ENCODE data around the gene RAB4A.

RAB4A gene

DNA sequence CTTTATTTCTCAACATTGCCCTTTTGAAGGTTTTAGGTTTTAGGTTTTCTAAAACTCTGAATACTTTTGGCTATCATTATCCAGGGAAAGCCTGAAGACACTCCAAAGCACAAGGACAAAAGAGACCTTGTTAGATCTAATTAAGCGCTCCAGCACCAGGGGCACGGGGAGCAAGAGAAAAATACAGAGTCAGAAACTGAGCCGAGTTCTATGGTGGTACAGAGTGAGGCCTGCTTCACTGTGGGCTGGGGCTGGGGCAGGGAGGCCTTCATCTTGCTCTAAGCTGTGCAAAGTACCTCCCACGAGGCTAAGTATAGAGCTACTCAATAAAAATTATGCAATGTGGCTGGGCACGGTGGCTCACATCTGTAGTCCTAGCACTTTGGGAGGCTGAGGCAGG is 19.7 kb upstream of the RAB4A start:
- POLR2A ChIA-PET, result no interaction called here

DNA sequence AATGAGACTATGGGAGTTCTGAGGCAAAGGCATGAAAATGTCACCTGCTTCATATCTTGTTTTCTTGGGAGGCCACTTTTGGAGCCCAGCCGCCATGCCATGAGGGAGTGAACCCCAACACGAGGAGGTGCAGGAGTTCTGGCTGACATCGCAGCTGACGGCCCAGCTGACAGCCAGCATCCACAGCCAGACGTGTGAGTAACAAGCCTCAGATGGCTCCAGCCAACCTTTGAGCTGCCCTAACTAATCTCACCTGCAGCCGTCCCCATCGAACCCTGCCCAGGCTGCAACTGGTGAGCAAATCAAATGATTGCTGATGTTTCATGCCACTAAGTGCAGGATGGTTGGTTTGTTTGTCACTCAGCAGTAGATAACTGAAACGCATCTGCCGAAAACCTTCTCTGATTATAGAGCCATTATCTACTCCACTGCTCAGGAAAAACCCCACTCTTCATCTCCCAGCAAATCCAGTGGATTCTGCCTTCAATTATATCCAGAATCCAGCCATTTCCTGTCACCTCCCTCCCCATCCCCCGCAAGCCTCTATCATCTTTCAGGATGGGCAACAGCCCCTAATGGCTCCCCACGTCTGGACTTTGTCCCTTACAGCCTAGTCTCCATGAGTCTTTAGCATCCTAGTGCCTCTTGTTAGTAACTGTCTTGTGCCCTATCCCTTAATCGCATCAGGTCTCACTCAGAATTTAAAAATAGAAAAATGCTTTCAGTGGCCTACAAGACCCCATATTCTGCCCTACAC is 18.5 kb upstream of the RAB4A start:
- TF ChIP-seq BHLHE40 (IDR thresholded peaks at IDR 0.05; ENCODE audit: borderline replicate concordance), result no peak
- no peak for TF ChIP-seq LEF1 (IDR thresholded peaks at IDR 0.05; ENCODE audit: borderline replicate concordance)
- TF ChIP-seq SP1 (IDR thresholded peaks at IDR 0.05), result no peak
- no peak for TF ChIP-seq NFRKB (IDR thresholded peaks at IDR 0.05)
- TF ChIP-seq ZNF384 (IDR thresholded peaks at IDR 0.05), result no peak
- TF ChIP-seq, protein P1, sequence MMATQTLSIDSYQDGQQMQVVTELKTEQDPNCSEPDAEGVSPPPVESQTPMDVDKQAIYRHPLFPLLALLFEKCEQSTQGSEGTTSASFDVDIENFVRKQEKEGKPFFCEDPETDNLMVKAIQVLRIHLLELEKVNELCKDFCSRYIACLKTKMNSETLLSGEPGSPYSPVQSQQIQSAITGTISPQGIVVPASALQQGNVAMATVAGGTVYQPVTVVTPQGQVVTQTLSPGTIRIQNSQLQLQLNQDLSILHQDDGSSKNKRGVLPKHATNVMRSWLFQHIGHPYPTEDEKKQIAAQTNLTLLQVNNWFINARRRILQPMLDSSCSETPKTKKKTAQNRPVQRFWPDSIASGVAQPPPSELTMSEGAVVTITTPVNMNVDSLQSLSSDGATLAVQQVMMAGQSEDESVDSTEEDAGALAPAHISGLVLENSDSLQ (IDR thresholded peaks at IDR 0.05), result no peak
- TF ChIP-seq L3MBTL2 (conservative IDR thresholded peaks at IDR 0.05), result no peak
- TF ChIP-seq SUZ12 (IDR thresholded peaks at IDR 0.05), result no peak
- ChIA-PET POLR2A (no interaction called here), CTCF (no interaction called here)
- DNase-seq (ENCODE audit: extremely low spot score), result no peak

More for the DNA sequence above, 19.7 kb upstream of the RAB4A start:
- DNase-seq (ENCODE audit: extremely low spot score), result no peak
- CTCF ChIA-PET, result no interaction called here
- TF ChIP-seq FOXM1 (IDR thresholded peaks at IDR 0.05; ENCODE audit: borderline replicate concordance), result no peak
- no peak for TF ChIP-seq FOXK2 (IDR thresholded peaks at IDR 0.05)
- no peak for TF ChIP-seq ARNT (IDR thresholded peaks at IDR 0.05)
- no peak for TF ChIP-seq ELF4 (IDR thresholded peaks at IDR 0.05)
- TF ChIP-seq LEF1 (IDR thresholded peaks at IDR 0.05; ENCODE audit: borderline replicate concordance), result no peak
- TF ChIP-seq L3MBTL2 (conservative IDR thresholded peaks at IDR 0.05), result no peak
- TF ChIP-seq CTBP1 (IDR thresholded peaks at IDR 0.05; ENCODE audit: borderline replicate concordance), result no peak
- TF ChIP-seq SP1 (IDR thresholded peaks at IDR 0.05), result no peak
- TF ChIP-seq BHLHE40 (IDR thresholded peaks at IDR 0.05; ENCODE audit: borderline replicate concordance), result no peak
- no peak for TF ChIP-seq SUZ12 (IDR thresholded peaks at IDR 0.05)
- no peak for TF ChIP-seq FOXA1 (IDR thresholded peaks at IDR 0.05)
- TF ChIP-seq ZNF384 (IDR thresholded peaks at IDR 0.05), result no peak
- no peak for TF ChIP-seq HDGF (IDR thresholded peaks at IDR 0.05; ENCODE audit: borderline replicate concordance)

DNA sequence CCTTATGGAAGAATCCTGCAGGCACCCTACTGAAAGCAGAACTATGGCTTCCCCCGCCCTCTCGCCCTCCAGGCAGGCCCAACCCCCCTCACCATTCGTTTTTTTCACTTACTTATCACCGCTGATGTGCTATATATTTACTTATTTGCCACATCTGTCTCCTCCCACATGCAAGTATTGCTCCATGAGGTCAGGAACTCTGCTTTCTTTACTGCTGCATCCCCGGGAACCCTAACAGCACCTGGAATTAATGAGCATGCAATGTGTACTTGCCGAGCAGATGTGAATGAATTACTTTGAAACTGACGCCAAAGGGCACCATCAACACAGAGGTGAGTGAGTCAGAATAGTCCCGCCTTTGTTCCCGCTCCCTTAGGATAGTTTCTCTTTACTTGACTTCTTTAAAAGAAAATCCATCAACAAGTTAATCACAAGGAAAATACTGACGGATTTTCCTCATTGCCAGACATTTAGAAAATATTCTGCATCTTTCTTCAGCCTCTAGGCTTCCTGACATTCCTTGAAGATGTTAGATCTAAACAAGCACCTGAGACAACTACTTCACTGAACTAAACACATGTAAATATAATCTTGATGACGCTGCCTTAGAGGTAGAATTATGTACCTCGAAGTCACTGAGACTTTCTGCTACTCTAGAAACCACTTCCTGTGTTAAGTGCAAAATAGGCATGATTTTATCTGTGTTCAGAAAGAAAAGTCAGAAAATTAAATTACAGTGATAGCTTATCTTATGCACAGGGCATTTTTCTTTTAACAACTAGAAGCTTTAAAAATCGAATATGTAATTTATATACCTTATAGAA is 17.5 kb upstream of the RAB4A start:
- CTCF ChIA-PET, result interaction anchor here (3.9 kb wide), 1 partner anchor 23 kb away, joined by 18 read pairs; no protein-coding TSS in a partner anchor
- DNase-seq (ENCODE audit: extremely low spot score), result no peak
- POLR2A ChIA-PET, result no interaction called here
- TF ChIP-seq ZNF384 (IDR thresholded peaks at IDR 0.05) (no peak; the same call in 1 of the 2 replicates), FOXM1 (IDR thresholded peaks at IDR 0.05; ENCODE audit: borderline replicate concordance) (no peak), TARDBP (IDR thresholded peaks at IDR 0.05) (no peak), FOXK2 (IDR thresholded peaks at IDR 0.05) (no peak), L3MBTL2 (conservative IDR thresholded peaks at IDR 0.05) (no peak), SUZ12 (IDR thresholded peaks at IDR 0.05) (no peak), CTBP1 (IDR thresholded peaks at IDR 0.05; ENCODE audit: borderline replicate concordance) (no peak), SP1 (IDR thresholded peaks at IDR 0.05) (no peak)

DNA sequence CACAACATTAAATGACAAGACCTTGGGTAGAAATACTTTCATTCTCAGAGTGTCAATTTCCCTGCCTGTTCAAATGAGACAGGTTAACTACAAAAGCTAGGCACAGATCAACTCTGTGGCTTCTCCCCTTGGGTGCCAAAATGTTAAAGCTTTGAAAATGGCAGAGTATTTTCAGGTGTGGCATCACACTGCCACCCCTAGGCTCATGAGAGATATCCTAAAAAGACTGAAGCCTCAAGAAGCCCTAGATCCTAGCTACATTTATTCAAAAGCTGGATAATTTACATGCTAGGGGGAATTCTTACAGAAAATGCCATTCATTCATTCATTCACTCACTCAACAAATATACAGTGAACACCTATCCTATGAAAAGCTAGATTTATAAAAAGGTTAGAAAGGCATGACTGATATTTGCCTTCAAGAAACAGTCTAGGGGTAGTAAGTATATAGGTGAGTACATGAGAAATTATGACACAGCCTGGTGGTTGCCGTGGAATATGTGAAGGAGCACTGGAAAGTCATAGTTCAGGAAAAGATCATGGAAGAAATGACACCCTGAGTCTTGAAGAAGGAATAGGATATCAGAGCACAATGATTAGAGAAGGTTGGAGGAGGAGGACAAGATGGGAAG is 15.9 kb upstream of the RAB4A start:
- no peak for TF ChIP-seq HDGF (IDR thresholded peaks at IDR 0.05; ENCODE audit: borderline replicate concordance)
- TF ChIP-seq FOXK2 (IDR thresholded peaks at IDR 0.05), result no peak
- TF ChIP-seq FOXM1 (IDR thresholded peaks at IDR 0.05; ENCODE audit: borderline replicate concordance), result no peak
- TF ChIP-seq CTBP1 (IDR thresholded peaks at IDR 0.05; ENCODE audit: borderline replicate concordance), result no peak
- TF ChIP-seq LEF1 (IDR thresholded peaks at IDR 0.05; ENCODE audit: borderline replicate concordance), result no peak
- TF ChIP-seq BHLHE40 (IDR thresholded peaks at IDR 0.05; ENCODE audit: borderline replicate concordance), result no peak
- DNase-seq (ENCODE audit: extremely low spot score), result no peak
- POLR2A ChIA-PET, result interaction anchor here (0.7 to 1.3 kb wide), 5 partner anchors 24 to 254 kb away, joined by 3 read pairs; partner anchors contain the start of genes CCSAP and NUP133
- CTCF ChIA-PET, result interaction anchor here (0.6 to 3.9 kb wide), 12 partner anchors 12 to 590 kb away, joined by 3 to 18 read pairs (median 3); no protein-coding TSS in a partner anchor

DNA sequence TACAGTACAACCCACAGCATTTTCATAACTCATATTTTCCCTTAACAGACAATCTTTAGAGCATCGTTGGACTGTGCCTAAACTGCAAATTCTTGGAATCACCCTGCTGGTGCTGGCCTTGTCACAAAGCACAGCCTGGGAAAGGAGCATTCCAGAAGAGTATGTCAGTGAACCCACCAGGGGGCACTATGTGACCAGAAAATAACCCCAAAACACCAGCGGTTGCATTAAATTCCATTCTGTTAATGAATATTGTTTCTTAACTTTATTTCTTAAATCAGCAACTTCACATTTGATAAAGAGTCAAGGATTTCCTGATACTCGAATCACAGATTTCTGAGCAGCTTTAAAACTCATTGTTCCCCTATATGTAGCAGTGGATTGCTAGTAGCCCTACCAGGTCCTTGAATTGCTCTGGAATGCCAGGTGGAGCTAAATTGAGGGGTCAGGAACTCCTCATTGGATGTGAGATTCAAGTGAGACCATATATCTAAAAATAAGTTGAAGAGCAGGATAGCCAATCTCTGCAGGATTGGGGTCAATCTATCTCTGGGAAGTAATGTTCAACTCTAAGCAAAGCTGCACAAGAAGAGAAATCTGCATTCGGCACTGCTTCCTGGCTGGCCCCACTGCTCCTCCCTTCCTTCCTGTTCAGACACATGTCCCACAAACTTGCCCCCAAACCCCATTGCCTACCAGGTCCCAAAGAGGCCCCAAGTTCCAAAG is 12.7 kb upstream of the RAB4A start:
- DNase-seq (ENCODE audit: extremely low spot score), result peak; percentile 80
- POLR2A ChIA-PET, result interaction anchor here (1.2 to 1.9 kb wide), 2 partner anchors 13 to 250 kb away, joined by 4 to 8 read pairs; partner anchors contain the start of genes NUP133 and RAB4A
- TF ChIP-seq ZNF384 (IDR thresholded peaks at IDR 0.05) (no peak), LEF1 (IDR thresholded peaks at IDR 0.05; ENCODE audit: borderline replicate concordance) (no peak), NFRKB (IDR thresholded peaks at IDR 0.05) (no peak), TARDBP (IDR thresholded peaks at IDR 0.05) (no peak), SUZ12 (IDR thresholded peaks at IDR 0.05) (no peak), SP1 (IDR thresholded peaks at IDR 0.05) (no peak), HDGF (IDR thresholded peaks at IDR 0.05; ENCODE audit: borderline replicate concordance) (no peak), BHLHE40 (IDR thresholded peaks at IDR 0.05; ENCODE audit: borderline replicate concordance) (no peak)
- CTCF ChIA-PET, result interaction anchor here (0.6 to 2.1 kb wide), 15 partner anchors 11 to 357 kb away, joined by 3 to 15 read pairs (median 3); partner anchors contain the start of gene ABCB10

DNA sequence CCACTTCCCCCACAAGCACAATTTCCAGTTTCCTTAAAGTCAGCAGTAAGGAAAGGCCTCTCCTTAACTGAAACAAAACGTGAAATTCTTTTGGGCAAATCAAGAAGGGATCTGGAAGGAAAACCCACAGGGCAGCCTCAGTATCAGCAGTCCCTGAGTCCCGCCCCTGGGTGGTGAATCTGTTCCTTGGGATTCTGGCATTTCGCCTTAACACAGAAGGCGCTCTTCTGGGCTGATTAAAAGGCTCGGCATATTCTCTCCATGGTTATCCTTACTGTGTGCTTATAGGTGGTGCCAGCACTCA is 12.2 kb upstream of the RAB4A start:
- POLR2A ChIA-PET, result interaction anchor here (1.2 to 1.9 kb wide), 2 partner anchors 13 to 250 kb away, joined by 4 to 8 read pairs; partner anchors contain the start of genes NUP133 and RAB4A
- TF ChIP-seq SUZ12 (IDR thresholded peaks at IDR 0.05), result no peak
- no peak for TF ChIP-seq FOXK2 (IDR thresholded peaks at IDR 0.05)
- no peak for TF ChIP-seq ELF4 (IDR thresholded peaks at IDR 0.05)
- no peak for TF ChIP-seq TARDBP (IDR thresholded peaks at IDR 0.05)
- no peak for TF ChIP-seq FOXA1 (IDR thresholded peaks at IDR 0.05)
- TF ChIP-seq ZNF384 (IDR thresholded peaks at IDR 0.05), result no peak
- no peak for TF ChIP-seq HDGF (IDR thresholded peaks at IDR 0.05; ENCODE audit: borderline replicate concordance)
- no peak for TF ChIP-seq L3MBTL2 (conservative IDR thresholded peaks at IDR 0.05)
- no peak for TF ChIP-seq LEF1 (IDR thresholded peaks at IDR 0.05; ENCODE audit: borderline replicate concordance)
- TF ChIP-seq FOXM1 (IDR thresholded peaks at IDR 0.05; ENCODE audit: borderline replicate concordance), result no peak
- TF ChIP-seq ARNT (IDR thresholded peaks at IDR 0.05), result no peak
- TF ChIP-seq SP1 (IDR thresholded peaks at IDR 0.05), result no peak
- TF ChIP-seq NFRKB (IDR thresholded peaks at IDR 0.05), result no peak
- no peak for TF ChIP-seq BHLHE40 (IDR thresholded peaks at IDR 0.05; ENCODE audit: borderline replicate concordance)
- CTCF ChIA-PET, result interaction anchor here (0.6 to 2.1 kb wide), 17 partner anchors 10 to 480 kb away, joined by 3 to 15 read pairs (median 3); partner anchors contain the start of gene ABCB10
- DNase-seq (ENCODE audit: extremely low spot score), result no peak

Measured in HEK293T (cell line).